GM23338 (cell line): ENCODE data around the gene FRY. TPM values are rescaled to one million over a fixed set of nuclear protein-coding genes. Genes with fewer than 3 reads are reported as not detected.

Source experiments
- ATAC-seq: fragments of 200-7000 bp; cut with Tn5 transposase; 3 replicates; pipeline ENCODE4 v1.9.1; 2020
- DNase-seq: peaks from one replicate; pipeline ENCODE4 v3.0.0-alpha.2; 2015; ENCODE audit warnings: low spot score
- H2AFZ ChIP-seq: fragments of 200-600 bp; sonication (generic); 2 replicates; pipeline ENCODE4 v1.8.0; 2016; ENCODE audit warnings: antibody characterized with exemption, mild to moderate bottlenecking, moderate library complexity
- H3F3A ChIP-seq: fragments of 200-600 bp; sonication (generic); replicated peaks from 2 replicates; pipeline ENCODE4 v1.8.0; 2017; ENCODE audit warnings: antibody characterized with exemption, mixed run types, low read depth
- H3K27ac ChIP-seq: fragments of 200-600 bp; sonication (generic); 2 replicates; pipeline ENCODE4 v1.6.1; 2016; ENCODE audit warnings: low read depth
- H3K27me3 ChIP-seq: fragments of 200-600 bp; sonication (generic); 2 replicates; pipeline ENCODE4 v1.8.0; 2016; ENCODE audit warnings: mild to moderate bottlenecking, mixed run types, moderate library complexity; ENCODE audit not compliant: insufficient read depth
- H3K36me3 ChIP-seq: fragments of 200-600 bp; sonication (generic); 2 replicates; pipeline ENCODE4 v1.8.0; 2016; ENCODE audit warnings: mild to moderate bottlenecking; ENCODE audit not compliant: insufficient read depth
- H3K4me1 ChIP-seq: fragments of 200-600 bp; sonication (generic); 2 replicates; pipeline ENCODE4 v1.8.0; 2016; ENCODE audit warnings: mild to moderate bottlenecking, moderate library complexity; ENCODE audit not compliant: insufficient read depth
- H3K4me2 ChIP-seq: fragments of 200-600 bp; sonication (generic); 2 replicates; pipeline ENCODE4 v1.7.1; 2017; ENCODE audit warnings: mixed run types
- H3K4me3 ChIP-seq: fragments of 200-600 bp; sonication (generic); 2 replicates; pipeline ENCODE4 v1.6.1; 2016; ENCODE audit warnings: mixed run types
- H3K79me2 ChIP-seq: fragments of 200-600 bp; sonication (generic); replicated peaks from 2 replicates; pipeline ENCODE4 v1.8.0; 2017; ENCODE audit warnings: mild to moderate bottlenecking; ENCODE audit not compliant: insufficient read depth
- H3K9me2 ChIP-seq: fragments of 200-600 bp; sonication (generic); 2 replicates; pipeline ENCODE4 v1.8.0; 2017; ENCODE audit not compliant: insufficient read depth
- H4K20me1 ChIP-seq: fragments of 200-600 bp; sonication (generic); replicated peaks from 2 replicates; pipeline ENCODE4 v1.8.0; 2017; ENCODE audit warnings: mild to moderate bottlenecking; ENCODE audit not compliant: insufficient read depth
- H3K27ac Mint-ChIP-seq: 2 replicates; pipeline ENCODE4 v1.8.0; 2020; ENCODE audit warnings: inconsistent platforms, mild to moderate bottlenecking, moderate library complexity, mixed read lengths
- H3K27me3 Mint-ChIP-seq: 3 replicates; pipeline ENCODE4 v1.8.0; 2022; ENCODE audit warnings: low read depth, mild to moderate bottlenecking, moderate library complexity, mixed read lengths, inconsistent platforms; ENCODE audit not compliant: insufficient read depth, poor library complexity
- H3K36me3 Mint-ChIP-seq: 3 replicates; pipeline ENCODE4 v1.8.0; 2021; ENCODE audit warnings: low read depth, mild to moderate bottlenecking, inconsistent platforms, moderate library complexity, mixed read lengths
- H3K4me1 Mint-ChIP-seq: 3 replicates; pipeline ENCODE4 v1.8.0; 2020; ENCODE audit warnings: mild to moderate bottlenecking, inconsistent platforms, mixed read lengths
- H3K4me3 Mint-ChIP-seq: 3 replicates; pipeline ENCODE4 v1.8.0; 2021; ENCODE audit warnings: moderate library complexity, mild to moderate bottlenecking, inconsistent platforms, mixed read lengths
- H3K9me3 Mint-ChIP-seq: 3 replicates; pipeline ENCODE4 v1.8.0; 2020; ENCODE audit warnings: moderate library complexity, mild to moderate bottlenecking, inconsistent platforms, mixed read lengths
- CREB1 ChIP-seq: fragments of 250-450 bp; sonication (Bioruptor Pico); IDR thresholded peaks from 2 replicates; pipeline ENCODE4 v1.5.0; 2020; ENCODE audit warnings: low read depth, mild to moderate bottlenecking, moderate library complexity
- EZH2phosphoT487 ChIP-seq: fragments of 200-600 bp; sonication (generic); IDR thresholded peaks from one replicate; pipeline ENCODE4 v1.8.1; 2018; ENCODE audit warnings: antibody characterized with exemption; ENCODE audit not compliant: unreplicated experiment
- JUNB ChIP-seq: IDR thresholded peaks from one replicate; pipeline ENCODE4 v1.6.1; 2016; ENCODE audit warnings: antibody characterized with exemption; ENCODE audit not compliant: unreplicated experiment
- NANOG ChIP-seq: IDR thresholded peaks from 2 replicates; pipeline ENCODE4 v1.6.1; 2016; ENCODE audit warnings: antibody characterized with exemption, borderline replicate concordance
- POLR2AphosphoS5 ChIP-seq: IDR thresholded peaks from 2 replicates; pipeline ENCODE4 v1.6.1; 2016; ENCODE audit warnings: antibody characterized with exemption, low read depth
- STAT1 ChIP-seq: IDR thresholded peaks from one replicate; pipeline ENCODE4 v1.6.1; 2016; ENCODE audit warnings: antibody characterized with exemption; ENCODE audit not compliant: unreplicated experiment
- ZNF114 ChIP-seq: fragments of 250-450 bp; sonication (Bioruptor Pico); IDR thresholded peaks from 2 replicates; pipeline ENCODE4 v1.5.0; 2020; ENCODE audit warnings: mild to moderate bottlenecking, moderate library complexity
- polyA plus RNA-seq: library from polyadenylated mRNA; unstranded; fragments of >200 nt; fragmentation: Nextera tagmentation; extraction: Ambion mirVana; gene quantifications from 2 replicates; pipeline ENCODE4 v1.2.1, GENCODE V29; 2016
- total RNA-seq: library from RNA; depleted of rRNA; stranded (reverse); fragments of >200 nt; shearing (Covaris generic); gene quantifications from 2 replicates; pipeline ENCODE4 v1.2.3, GENCODE V29; 2014
- TF ChIP-seq, protein P1 (sequence below): fragments of 250-450 bp; sonication (Bioruptor Pico); IDR thresholded peaks from 2 replicates; pipeline ENCODE4 v1.5.0; 2020; ENCODE audit warnings: mild to moderate bottlenecking, moderate library complexity
- TF ChIP-seq, protein P2 (sequence below), 2 experiments: fragments of 200-600 bp in 1 of 2; sonication (generic) in 1 of 2; conservative IDR thresholded peaks; 2 replicates each; pipeline versions ENCODE4 v1.5.1 to v1.6.1; 2016 to 2017; ENCODE audit warnings: antibody characterized with exemption in 2 of 2, low read depth in 2 of 2, mild to moderate bottlenecking in 2 of 2, moderate library complexity in 1 of 2
- TF ChIP-seq, protein P3 (sequence below): IDR thresholded peaks from 2 replicates; pipeline ENCODE4 v1.6.1; 2016; ENCODE audit warnings: antibody characterized with exemption
- TF ChIP-seq, protein P4 (sequence below): IDR thresholded peaks from one replicate; pipeline ENCODE4 v1.6.1; 2018; ENCODE audit warnings: antibody characterized with exemption; ENCODE audit not compliant: unreplicated experiment

FRY gene
- total and polyA plus RNA-seq, 2 experiments from 2014 or later, result 2.4 to 10.1 TPM

DNA sequence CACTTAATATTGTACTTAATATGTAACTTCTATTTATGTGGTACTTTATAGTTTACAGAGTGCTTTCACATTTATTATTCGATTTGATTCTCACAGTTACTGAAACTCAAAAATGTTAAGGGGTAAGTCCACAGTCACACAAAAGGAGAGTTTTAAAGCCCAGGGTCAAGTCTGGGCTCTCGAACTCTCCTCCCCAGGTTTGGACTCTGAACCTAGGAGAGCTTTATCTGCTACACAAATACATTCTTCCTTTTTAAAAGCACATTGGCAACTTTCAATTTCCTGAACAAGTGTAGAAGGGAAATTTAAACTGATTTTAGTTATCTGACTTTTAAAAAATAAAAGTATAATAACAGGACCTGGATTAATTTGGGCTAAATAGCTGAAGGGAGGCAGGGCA, 144.4 kb downstream of the FRY start:
- Histone ChIP-seq H2AFZ (no peak overlapping the region), H3K4me2 (no peak overlapping the region), H3K4me3 (no peak overlapping the region), H4K20me1 (no peaks in the 10 kb centered on the region), H3K36me3 (no peaks in the 10 kb centered on the region), H3K4me1 (no peaks in the 10 kb centered on the region), H3K9me2 (no peaks in the 10 kb centered on the region), H3K27me3 (no peaks in the 10 kb centered on the region), H3K27ac (no peak overlapping the region), H3F3A (no peaks in the 10 kb centered on the region), H3K79me2 (no peaks in the 10 kb centered on the region)
- ATAC-seq (no peak), DNase-seq (no peak)
- H3K27ac Mint-ChIP-seq, result no peak overlapping the region
- no peaks in the 10 kb centered on the region for H3K4me1 Mint-ChIP-seq
- no peak overlapping the region for H3K4me3 Mint-ChIP-seq
- H3K9me3 Mint-ChIP-seq, result no peaks in the 10 kb centered on the region
- H3K36me3 Mint-ChIP-seq, result no peaks in the 10 kb centered on the region
- TF ChIP-seq ZNF114, result no peak
- TF ChIP-seq EZH2phosphoT487, result no peak
- H3K27me3 Mint-ChIP-seq, result no peaks in the 10 kb centered on the region

DNA sequence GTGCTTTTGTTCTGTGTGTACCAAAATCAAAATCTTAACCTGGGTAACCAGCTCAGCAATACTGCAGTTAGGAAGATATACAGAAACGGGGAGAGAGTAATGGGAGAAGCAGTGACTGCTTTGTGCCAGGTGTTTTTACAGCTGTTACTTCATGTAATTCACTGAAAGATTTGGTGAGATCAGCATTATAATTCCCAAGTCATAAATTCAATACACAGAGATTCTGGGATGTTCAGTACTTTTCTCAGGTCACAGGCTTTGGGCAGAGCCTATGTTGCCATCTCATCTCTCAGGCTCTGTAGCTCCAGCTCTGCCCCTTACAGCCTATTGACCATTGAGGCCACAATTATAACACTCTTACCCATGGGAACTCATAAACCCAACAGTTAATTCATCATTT, 145.1 kb downstream of the FRY start:
- Histone ChIP-seq H4K20me1 (no peaks in the 10 kb centered on the region), H3K36me3 (no peaks in the 10 kb centered on the region), H3K4me2 (no peak overlapping the region), H3K79me2 (no peaks in the 10 kb centered on the region), H3K9me2 (no peaks in the 10 kb centered on the region), H3K27ac (no peak overlapping the region), H3K27me3 (no peaks in the 10 kb centered on the region), H3F3A (no peaks in the 10 kb centered on the region), H3K4me3 (no peak overlapping the region), H2AFZ (no peak overlapping the region), H3K4me1 (no peaks in the 10 kb centered on the region)
- Mint-ChIP-seq H3K4me3 (no peak overlapping the region), H3K27ac (no peak overlapping the region), H3K27me3 (no peaks in the 10 kb centered on the region), H3K36me3 (no peaks in the 10 kb centered on the region), H3K4me1 (no peaks in the 10 kb centered on the region), H3K9me3 (no peaks in the 10 kb centered on the region)
- no peak for ATAC-seq
- no peak for DNase-seq
- TF ChIP-seq POLR2AphosphoS5 (no peak), CREB1 (no peak), JUNB (no peak), ZNF114 (no peak), NANOG (no peak), STAT1 (no peak)
- TF ChIP-seq, protein P1, sequence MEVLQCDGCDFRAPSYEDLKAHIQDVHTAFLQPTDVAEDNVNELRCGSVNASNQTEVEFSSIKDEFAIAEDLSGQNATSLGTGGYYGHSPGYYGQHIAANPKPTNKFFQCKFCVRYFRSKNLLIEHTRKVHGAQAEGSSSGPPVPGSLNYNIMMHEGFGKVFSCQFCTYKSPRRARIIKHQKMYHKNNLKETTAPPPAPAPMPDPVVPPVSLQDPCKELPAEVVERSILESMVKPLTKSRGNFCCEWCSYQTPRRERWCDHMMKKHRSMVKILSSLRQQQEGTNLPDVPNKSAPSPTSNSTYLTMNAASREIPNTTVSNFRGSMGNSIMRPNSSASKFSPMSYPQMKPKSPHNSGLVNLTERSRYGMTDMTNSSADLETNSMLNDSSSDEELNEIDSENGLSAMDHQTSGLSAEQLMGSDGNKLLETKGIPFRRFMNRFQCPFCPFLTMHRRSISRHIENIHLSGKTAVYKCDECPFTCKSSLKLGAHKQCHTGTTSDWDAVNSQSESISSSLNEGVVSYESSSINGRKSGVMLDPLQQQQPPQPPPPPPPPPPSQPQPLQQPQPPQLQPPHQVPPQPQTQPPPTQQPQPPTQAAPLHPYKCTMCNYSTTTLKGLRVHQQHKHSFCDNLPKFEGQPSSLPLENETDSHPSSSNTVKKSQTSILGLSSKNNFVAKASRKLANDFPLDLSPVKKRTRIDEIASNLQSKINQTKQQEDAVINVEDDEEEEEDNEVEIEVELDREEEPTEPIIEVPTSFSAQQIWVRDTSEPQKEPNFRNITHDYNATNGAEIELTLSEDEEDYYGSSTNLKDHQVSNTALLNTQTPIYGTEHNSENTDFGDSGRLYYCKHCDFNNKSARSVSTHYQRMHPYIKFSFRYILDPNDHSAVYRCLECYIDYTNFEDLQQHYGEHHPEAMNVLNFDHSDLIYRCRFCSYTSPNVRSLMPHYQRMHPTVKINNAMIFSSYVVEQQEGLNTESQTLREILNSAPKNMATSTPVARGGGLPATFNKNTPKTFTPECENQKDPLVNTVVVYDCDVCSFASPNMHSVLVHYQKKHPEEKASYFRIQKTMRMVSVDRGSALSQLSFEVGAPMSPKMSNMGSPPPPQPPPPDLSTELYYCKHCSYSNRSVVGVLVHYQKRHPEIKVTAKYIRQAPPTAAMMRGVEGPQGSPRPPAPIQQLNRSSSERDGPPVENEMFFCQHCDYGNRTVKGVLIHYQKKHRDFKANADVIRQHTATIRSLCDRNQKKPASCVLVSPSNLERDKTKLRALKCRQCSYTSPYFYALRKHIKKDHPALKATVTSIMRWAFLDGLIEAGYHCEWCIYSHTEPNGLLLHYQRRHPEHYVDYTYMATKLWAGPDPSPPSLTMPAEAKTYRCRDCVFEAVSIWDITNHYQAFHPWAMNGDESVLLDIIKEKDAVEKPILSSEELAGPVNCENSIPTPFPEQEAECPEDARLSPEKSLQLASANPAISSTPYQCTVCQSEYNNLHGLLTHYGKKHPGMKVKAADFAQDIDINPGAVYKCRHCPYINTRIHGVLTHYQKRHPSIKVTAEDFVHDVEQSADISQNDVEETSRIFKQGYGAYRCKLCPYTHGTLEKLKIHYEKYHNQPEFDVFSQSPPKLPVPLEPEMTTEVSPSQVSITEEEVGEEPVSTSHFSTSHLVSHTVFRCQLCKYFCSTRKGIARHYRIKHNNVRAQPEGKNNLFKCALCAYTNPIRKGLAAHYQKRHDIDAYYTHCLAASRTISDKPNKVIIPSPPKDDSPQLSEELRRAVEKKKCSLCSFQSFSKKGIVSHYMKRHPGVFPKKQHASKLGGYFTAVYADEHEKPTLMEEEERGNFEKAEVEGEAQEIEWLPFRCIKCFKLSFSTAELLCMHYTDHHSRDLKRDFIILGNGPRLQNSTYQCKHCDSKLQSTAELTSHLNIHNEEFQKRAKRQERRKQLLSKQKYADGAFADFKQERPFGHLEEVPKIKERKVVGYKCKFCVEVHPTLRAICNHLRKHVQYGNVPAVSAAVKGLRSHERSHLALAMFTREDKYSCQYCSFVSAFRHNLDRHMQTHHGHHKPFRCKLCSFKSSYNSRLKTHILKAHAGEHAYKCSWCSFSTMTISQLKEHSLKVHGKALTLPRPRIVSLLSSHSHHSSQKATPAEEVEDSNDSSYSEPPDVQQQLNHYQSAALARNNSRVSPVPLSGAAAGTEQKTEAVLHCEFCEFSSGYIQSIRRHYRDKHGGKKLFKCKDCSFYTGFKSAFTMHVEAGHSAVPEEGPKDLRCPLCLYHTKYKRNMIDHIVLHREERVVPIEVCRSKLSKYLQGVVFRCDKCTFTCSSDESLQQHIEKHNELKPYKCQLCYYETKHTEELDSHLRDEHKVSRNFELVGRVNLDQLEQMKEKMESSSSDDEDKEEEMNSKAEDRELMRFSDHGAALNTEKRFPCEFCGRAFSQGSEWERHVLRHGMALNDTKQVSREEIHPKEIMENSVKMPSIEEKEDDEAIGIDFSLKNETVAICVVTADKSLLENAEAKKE (CRISPR knock-in tag), result no peak
- TF ChIP-seq, protein P2, sequence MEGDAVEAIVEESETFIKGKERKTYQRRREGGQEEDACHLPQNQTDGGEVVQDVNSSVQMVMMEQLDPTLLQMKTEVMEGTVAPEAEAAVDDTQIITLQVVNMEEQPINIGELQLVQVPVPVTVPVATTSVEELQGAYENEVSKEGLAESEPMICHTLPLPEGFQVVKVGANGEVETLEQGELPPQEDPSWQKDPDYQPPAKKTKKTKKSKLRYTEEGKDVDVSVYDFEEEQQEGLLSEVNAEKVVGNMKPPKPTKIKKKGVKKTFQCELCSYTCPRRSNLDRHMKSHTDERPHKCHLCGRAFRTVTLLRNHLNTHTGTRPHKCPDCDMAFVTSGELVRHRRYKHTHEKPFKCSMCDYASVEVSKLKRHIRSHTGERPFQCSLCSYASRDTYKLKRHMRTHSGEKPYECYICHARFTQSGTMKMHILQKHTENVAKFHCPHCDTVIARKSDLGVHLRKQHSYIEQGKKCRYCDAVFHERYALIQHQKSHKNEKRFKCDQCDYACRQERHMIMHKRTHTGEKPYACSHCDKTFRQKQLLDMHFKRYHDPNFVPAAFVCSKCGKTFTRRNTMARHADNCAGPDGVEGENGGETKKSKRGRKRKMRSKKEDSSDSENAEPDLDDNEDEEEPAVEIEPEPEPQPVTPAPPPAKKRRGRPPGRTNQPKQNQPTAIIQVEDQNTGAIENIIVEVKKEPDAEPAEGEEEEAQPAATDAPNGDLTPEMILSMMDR (conservative IDR thresholded peaks at IDR 0.05; ENCODE audit: low read depth in 2 of 2), result no peak
- TF ChIP-seq, protein P3, sequence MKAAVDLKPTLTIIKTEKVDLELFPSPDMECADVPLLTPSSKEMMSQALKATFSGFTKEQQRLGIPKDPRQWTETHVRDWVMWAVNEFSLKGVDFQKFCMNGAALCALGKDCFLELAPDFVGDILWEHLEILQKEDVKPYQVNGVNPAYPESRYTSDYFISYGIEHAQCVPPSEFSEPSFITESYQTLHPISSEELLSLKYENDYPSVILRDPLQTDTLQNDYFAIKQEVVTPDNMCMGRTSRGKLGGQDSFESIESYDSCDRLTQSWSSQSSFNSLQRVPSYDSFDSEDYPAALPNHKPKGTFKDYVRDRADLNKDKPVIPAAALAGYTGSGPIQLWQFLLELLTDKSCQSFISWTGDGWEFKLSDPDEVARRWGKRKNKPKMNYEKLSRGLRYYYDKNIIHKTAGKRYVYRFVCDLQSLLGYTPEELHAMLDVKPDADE, result no peak
- TF ChIP-seq, protein P4, sequence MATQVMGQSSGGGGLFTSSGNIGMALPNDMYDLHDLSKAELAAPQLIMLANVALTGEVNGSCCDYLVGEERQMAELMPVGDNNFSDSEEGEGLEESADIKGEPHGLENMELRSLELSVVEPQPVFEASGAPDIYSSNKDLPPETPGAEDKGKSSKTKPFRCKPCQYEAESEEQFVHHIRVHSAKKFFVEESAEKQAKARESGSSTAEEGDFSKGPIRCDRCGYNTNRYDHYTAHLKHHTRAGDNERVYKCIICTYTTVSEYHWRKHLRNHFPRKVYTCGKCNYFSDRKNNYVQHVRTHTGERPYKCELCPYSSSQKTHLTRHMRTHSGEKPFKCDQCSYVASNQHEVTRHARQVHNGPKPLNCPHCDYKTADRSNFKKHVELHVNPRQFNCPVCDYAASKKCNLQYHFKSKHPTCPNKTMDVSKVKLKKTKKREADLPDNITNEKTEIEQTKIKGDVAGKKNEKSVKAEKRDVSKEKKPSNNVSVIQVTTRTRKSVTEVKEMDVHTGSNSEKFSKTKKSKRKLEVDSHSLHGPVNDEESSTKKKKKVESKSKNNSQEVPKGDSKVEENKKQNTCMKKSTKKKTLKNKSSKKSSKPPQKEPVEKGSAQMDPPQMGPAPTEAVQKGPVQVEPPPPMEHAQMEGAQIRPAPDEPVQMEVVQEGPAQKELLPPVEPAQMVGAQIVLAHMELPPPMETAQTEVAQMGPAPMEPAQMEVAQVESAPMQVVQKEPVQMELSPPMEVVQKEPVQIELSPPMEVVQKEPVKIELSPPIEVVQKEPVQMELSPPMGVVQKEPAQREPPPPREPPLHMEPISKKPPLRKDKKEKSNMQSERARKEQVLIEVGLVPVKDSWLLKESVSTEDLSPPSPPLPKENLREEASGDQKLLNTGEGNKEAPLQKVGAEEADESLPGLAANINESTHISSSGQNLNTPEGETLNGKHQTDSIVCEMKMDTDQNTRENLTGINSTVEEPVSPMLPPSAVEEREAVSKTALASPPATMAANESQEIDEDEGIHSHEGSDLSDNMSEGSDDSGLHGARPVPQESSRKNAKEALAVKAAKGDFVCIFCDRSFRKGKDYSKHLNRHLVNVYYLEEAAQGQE, result no peak
